ENCODE results near the gene DMKN. TPM values are rescaled to one million over a fixed set of nuclear protein-coding genes. Genes with fewer than 3 reads are reported as not detected.

The DMKN gene
- total RNA-seq, 3 donors from 2014 or later (not counting 1 experiment from before 2014, with no cell fraction given), result 10.7 to 15.3 (median 11.3) TPM

DNA sequence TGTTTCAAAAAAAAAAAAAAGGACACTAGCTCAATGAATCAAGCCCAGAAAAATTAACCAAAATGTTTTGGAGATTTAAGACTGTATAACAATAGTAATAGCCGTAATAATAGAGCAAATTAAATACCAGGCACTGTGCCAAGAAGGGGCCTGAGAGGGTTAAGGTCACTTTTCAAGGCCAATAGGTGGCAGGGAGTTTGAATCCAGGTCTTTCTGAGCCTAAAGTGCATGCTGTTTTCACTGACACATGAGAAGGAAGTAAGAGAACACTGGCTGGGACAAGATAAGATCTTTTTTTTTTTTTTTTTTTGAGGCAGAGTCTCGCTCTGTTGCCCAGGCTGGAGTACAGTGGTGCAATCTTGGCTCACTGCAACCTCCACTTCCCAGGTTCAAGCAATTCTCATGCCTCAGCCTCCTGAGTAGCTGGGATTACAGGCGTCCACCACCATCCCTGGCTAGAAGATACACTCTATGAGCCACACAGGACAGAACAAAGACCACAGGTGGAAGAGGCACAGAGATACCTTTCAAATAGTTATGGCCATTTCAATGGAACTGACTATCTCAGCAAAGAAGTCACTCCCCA lies 57.7 kb downstream of the DMKN start:
- WGBS (ENCODE audit: insufficient coverage), result 61% methylated on average over 3 of the region's 3 CpGs
- H3K9me3 Mint-ChIP-seq, result no peaks in the 10 kb centered on the region
- H3K4me1 ChIP-seq (ENCODE audit: control insufficient read depth, insufficient read depth, low read length), result peaks cover 44% of the 10 kb centered on the region

DNA sequence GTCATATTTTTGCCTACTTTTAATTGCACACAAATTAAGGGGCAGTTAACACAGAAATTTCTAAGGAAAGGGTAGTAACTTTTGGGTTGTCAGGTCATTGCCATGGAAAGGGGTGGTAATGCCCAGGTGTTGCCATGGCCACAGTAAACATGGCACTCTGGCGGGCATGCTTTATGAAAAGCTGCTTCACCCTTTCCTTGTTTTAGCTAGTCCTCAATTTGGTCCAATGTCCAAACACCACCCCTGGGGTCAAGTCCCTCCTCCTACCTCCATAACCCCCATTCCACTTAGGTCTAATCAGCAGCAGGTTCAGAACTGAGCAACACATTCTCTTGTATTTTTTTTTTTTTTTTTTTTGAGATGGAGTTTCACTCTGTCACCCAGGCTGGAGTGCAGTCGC lies 58.8 kb downstream of the DMKN start:
- TF ChIP-seq CTCF (IDR thresholded peaks at IDR 0.05), result no peak
- intact Hi-C loops (cut with micrococcal nuclease), result no loop called here
- ATAC-seq (no peak), DNase-seq (no peak)
- H3K4me1 ChIP-seq (ENCODE audit: control insufficient read depth, insufficient read depth, low read length), result peaks cover 44% of the 10 kb centered on the region
- no peak overlapping the region for H3K4me3 ChIP-seq (ENCODE audit: low read length)
- Mint-ChIP-seq H3K36me3 (no peaks in the 10 kb centered on the region), H3K27me3 (ENCODE audit: low read depth in 2 of 2) (peaks cover 0 to 3% of the 10 kb centered on the region in 2 donors), H3K27ac (no peak overlapping the region), H3K4me3 (no peak overlapping the region), H3K4me1 (peaks cover 10 to 15% of the 10 kb centered on the region in 2 donors), H3K9me3 (no peaks in the 10 kb centered on the region)
- no peaks in the 10 kb centered on the region for H3K36me3 ChIP-seq (ENCODE audit: control insufficient read depth, insufficient read depth, low read length)
- no peaks in the 10 kb centered on the region for H3K27me3 ChIP-seq (ENCODE audit: control insufficient read depth, insufficient read depth, low read length)
- WGBS (ENCODE audit: insufficient coverage), result 100% methylated on average over 2 of the region's 2 CpGs
- H3K27ac ChIP-seq (ENCODE audit: low read length), result no peak overlapping the region
- H3K9me3 ChIP-seq (ENCODE audit: control insufficient read depth, insufficient read depth, low read length), result no peaks in the 10 kb centered on the region

More for the DNA sequence above, 57.7 kb downstream of the DMKN start:
- Histone ChIP-seq H3K9me3 (ENCODE audit: control insufficient read depth, insufficient read depth, low read length) (no peaks in the 10 kb centered on the region), H3K36me3 (ENCODE audit: control insufficient read depth, insufficient read depth, low read length) (no peaks in the 10 kb centered on the region), H3K27me3 (ENCODE audit: control insufficient read depth, insufficient read depth, low read length) (no peaks in the 10 kb centered on the region), H3K27ac (ENCODE audit: low read length) (no peak overlapping the region), H3K4me3 (ENCODE audit: low read length) (no peak overlapping the region)
- no peak overlapping the region for H3K4me3 Mint-ChIP-seq
- no peak for TF ChIP-seq CTCF (IDR thresholded peaks at IDR 0.05)
- peaks cover 13 to 20% of the 10 kb centered on the region in 2 donors for H3K4me1 Mint-ChIP-seq
- no peaks in the 10 kb centered on the region for H3K36me3 Mint-ChIP-seq
- intact Hi-C loops (cut with micrococcal nuclease), result no loop called here
- no peak overlapping the region for H3K27ac Mint-ChIP-seq
- no peak for DNase-seq
- ATAC-seq, result no peak
- H3K27me3 Mint-ChIP-seq (ENCODE audit: low read depth in 2 of 2), result no peaks in the 10 kb centered on the region

GRCh38 chr19:35451338-35452096 lies 61.9 kb downstream of the DMKN start:
- H3K4me1 ChIP-seq (ENCODE audit: control insufficient read depth, insufficient read depth, low read length), result peaks cover 55% of the 10 kb centered on the region
- 15% methylated on average over 7 of the region's 7 CpGs for whole genome bisulfite sequencing (ENCODE audit: insufficient coverage)
- DNase-seq, result peak in 1 of 2 donors; percentile 47
- H3K4me1 Mint-ChIP-seq, result peaks cover 26 to 35% of the 10 kb centered on the region in 2 donors
- intact Hi-C loops (cut with micrococcal nuclease), result no loop called here
- ATAC-seq, result peak; percentile 63 to 74 (median 67)
- peak overlapping the region; percentile 17 to 73 for H3K27ac Mint-ChIP-seq
- TF ChIP-seq CTCF (IDR thresholded peaks at IDR 0.05), result no peak
- H3K4me3 ChIP-seq (ENCODE audit: low read length), result no peak overlapping the region
- no peaks in the 10 kb centered on the region for H3K9me3 Mint-ChIP-seq
- H3K4me3 Mint-ChIP-seq, result peak overlapping the region; percentile 4
- no peaks in the 10 kb centered on the region for H3K27me3 ChIP-seq (ENCODE audit: control insufficient read depth, insufficient read depth, low read length)
- H3K9me3 ChIP-seq (ENCODE audit: control insufficient read depth, insufficient read depth, low read length), result no peaks in the 10 kb centered on the region
- H3K27me3 Mint-ChIP-seq (ENCODE audit: low read depth in 2 of 2), result peaks cover 0 to 12% of the 10 kb centered on the region in 2 donors
- H3K36me3 ChIP-seq (ENCODE audit: control insufficient read depth, insufficient read depth, low read length), result no peaks in the 10 kb centered on the region
- H3K27ac ChIP-seq (ENCODE audit: low read length), result peak overlapping the region; percentile 9
- no peaks in the 10 kb centered on the region for H3K36me3 Mint-ChIP-seq

Measured in natural killer cell (primary cell).